ENCODE data around the gene SHROOM4.

DNA sequence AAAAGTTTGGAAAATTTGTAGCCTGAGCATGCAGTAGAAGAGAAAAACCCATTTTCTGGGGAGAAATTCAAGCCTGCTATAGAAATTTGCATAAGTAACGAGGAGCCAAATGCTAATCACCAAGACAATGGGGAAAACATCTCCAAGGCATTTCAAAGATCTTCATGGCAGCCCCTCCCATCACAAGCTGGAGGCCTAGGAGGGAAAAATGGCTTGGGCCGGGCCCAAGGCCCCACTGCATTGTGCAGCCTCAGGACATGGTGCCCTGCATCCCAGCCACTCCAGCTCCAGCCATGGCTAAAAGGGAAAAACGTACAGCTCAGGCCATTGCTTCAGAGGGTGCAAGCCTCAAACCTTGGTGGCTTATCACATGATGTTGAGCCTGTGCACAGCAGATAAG, 87.7 kb downstream of the SHROOM4 start:
- TF ChIP-seq, protein P1, sequence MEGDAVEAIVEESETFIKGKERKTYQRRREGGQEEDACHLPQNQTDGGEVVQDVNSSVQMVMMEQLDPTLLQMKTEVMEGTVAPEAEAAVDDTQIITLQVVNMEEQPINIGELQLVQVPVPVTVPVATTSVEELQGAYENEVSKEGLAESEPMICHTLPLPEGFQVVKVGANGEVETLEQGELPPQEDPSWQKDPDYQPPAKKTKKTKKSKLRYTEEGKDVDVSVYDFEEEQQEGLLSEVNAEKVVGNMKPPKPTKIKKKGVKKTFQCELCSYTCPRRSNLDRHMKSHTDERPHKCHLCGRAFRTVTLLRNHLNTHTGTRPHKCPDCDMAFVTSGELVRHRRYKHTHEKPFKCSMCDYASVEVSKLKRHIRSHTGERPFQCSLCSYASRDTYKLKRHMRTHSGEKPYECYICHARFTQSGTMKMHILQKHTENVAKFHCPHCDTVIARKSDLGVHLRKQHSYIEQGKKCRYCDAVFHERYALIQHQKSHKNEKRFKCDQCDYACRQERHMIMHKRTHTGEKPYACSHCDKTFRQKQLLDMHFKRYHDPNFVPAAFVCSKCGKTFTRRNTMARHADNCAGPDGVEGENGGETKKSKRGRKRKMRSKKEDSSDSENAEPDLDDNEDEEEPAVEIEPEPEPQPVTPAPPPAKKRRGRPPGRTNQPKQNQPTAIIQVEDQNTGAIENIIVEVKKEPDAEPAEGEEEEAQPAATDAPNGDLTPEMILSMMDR (conservative IDR thresholded peaks at IDR 0.05; ENCODE audit: low read length): no peak
- no peak for TF ChIP-seq EZH2phosphoT487 (IDR thresholded peaks at IDR 0.05; ENCODE audit: borderline replicate concordance, low read depth, low read length)
